Adrenal gland (tissue), 5 donors: ENCODE measurements around the gene MAGI2.

Experiments used
- CTCF ChIP-seq, 6 experiments: fragments of 450-650 bp in 4 of 6; fragments of 200-600 bp in 2 of 6; sonication (generic) in 1 of 6; IDR thresholded peaks; 1 replicate in 5 of 6; 2 replicates in 1 of 6; pipeline versions ENCODE4 v1.5.1 to v1.8.0; 2016 to 2021; ENCODE audit warnings: antibody characterized with exemption in 6 of 6, mild to moderate bottlenecking in 2 of 6, moderate library complexity in 1 of 6
- POLR2A ChIP-seq, 2 donors: fragments of 450-650 bp; IDR thresholded peaks; one replicate each; pipeline ENCODE4 v1.6.1; 2017; ENCODE audit warnings: antibody characterized with exemption in 2 of 2, mild to moderate bottlenecking in 2 of 2, moderate library complexity in 1 of 2
- donor health status: DM: no; HTN: no; CAD: no.

- no peak for TF ChIP-seq POLR2A (IDR thresholded peaks at IDR 0.05)
- TF ChIP-seq CTCF (IDR thresholded peaks at IDR 0.05), result no peak
Measured at GRCh38 chr7:78792624-78793023, 660.8 kb downstream of the MAGI2 start.
